GM18951 (cell line): ENCODE results near the gene RPL19.

ENCODE experiments used
- POLR2A ChIP-seq: IDR thresholded peaks from 4 replicates; pipeline ENCODE4 v1.6.1; 2011; ENCODE audit warnings: mild to moderate bottlenecking; ENCODE audit not compliant: insufficient read length, insufficient read depth; ENCODE audit errors: extremely low read depth
- in situ Hi-C: fragments of 300-500 bp; cut with MboI; formaldehyde crosslinking; loops from one replicate; pipeline ENCODE4 v1.12.0; 2022; ENCODE audit warnings: low sequenced_read_pairs, mixed read lengths, inconsistent platforms; ENCODE audit not compliant: unreplicated experiment

RPL19 gene

DNA sequence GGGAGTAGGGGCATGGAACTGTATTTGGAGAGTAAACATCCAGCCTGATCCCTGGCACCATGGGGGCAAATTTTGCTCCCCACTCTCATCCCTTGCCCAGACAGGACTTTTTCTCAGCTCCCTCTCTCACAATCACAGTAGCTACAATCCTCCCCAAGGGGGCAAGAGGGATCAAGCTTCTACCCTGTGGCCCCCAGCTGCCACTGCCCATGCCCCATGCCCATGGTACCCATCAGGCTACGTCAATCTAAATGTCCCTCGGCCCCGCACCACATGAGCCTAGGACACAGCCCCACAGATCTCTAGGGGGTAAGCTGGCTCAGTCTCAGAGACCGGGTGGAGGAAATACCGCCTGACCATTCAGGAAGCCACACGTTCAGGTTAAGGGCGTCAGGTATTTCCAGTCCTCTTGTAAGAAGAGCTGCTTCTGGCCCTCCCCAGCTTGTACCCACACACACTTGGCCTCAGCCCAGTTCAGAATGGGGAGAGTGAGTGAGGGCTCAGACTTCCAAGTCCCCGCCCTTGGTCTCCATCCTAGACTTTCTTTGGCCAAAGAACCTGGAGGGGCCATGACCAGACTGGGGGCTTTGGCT, 4.4 kb upstream of the RPL19 start:
- TF ChIP-seq POLR2A = no peak
- in situ Hi-C loops = no loop called here

DNA sequence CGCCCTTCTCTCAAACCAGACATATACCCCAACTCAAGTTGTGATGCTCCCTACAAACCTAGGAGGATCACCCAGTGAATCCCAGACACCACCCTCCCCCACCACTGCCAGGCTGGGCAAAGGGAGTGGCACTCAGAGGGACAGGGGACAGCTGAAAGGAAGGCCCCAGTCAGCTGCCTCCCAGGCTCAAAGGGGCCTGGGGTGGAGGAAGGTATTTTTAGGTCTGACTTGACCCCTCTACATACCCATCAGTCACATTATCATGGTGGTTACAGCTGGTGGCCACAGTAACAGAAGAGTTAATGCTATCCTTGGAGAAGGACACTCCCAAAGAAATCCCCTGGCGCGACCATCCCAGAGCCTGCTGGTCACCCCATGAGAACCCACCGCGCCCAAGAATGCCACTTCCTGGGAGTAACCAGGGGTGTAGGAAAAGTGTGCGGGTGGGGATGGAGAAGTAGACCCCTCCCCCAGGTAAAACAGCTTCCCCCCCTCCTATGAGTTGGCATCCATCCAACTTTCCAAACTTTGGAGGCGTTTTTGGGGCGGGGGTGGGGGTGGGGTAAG, 3.8 kb upstream of the RPL19 start:
- no peak for TF ChIP-seq POLR2A
- in situ Hi-C loops = no loop called here

DNA sequence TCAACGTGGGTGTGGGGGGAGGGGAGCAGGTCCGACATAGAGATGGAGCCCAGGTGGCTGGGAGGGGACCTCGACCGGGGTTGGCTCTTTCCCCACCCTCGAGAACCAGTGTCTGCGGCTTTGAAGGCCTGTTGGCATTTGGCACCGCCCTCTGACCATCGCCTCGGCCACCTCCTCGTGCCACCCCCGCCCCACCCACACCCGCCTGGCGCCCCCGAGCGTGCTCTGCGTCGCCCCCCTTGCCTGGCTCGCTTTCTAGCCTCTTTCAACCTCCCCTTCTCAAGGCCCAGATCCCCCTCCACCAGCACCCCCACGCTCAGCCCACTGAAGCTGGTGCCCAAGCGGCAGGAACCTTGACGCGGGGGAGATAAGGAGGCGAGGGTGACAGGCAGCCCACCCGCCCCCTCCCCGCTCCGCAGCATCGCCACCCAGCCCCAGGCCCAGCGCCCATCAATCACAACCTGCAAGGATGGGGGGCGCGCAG, 3.2 kb upstream of the RPL19 start:
- no peak for TF ChIP-seq POLR2A
- in situ Hi-C loops = no loop called here

DNA sequence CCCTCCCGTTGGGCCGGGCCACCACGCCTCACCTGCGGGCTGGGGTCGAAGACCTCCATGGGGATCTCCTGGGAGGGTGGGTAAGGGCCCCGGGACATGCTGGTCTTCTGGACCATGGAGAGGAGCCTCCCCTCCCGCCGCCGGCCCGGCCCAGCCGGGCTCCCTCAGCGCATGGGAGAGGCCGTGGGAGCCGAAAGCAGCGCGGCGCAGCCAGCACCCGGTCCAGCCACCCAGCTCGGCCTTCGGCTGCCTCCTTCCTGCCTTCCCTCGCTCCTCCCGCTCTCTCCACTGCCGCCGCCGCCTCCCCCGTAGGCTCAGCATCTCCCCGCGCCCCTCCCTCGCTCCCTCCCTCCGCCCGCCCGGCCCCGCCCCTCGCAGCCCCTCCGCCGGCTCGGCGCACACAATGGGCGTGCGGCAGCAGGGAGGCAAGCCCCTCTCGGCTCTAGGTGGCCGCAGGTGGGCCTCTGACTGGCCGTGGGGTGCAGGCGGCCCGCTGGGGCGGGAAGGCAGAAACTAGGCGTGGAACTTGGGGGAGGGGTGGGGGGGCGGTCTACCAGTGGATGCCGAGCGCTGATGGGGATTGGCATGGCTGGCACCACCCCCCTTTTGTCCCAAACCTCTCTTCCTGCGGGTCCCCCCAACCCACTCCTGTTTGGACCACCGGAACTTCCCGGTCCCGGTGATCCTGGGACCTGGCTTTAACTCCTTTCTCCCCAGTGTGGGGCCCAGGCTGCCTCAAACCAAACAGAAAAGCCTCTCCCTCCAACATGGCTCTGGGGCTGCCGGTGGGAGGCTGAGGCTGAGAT, 2.5 kb upstream of the RPL19 start, which contains the start of gene CACNB1:
Gene CACNB1, minus strand, starts transcription at position 290 of the 806 bp plus-strand sequence. Its CDS starts 174 bp downstream, at position 116.
- in situ Hi-C loops = no loop called here
- peak; percentile 69 for TF ChIP-seq POLR2A

DNA sequence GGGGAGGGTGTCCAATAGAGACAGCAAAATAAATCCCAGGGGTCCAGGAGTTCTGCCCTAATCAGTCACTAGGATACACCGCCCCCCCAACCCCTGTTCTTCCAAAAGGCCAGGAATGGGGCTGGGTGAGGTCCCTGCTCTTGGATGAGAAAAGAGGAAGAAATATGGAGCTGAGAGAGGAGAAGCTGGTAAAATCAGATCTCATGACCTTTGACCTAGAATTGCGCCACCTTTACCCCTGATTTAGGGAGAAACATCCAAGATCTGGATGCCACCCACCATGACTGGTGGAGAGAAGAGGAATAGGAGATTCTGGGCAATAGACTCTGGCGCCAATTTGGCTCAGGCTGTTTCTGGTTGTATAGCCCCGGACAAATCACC, 1.9 kb upstream of the RPL19 start:
- in situ Hi-C loops = no loop called here
- TF ChIP-seq POLR2A = no peak

DNA sequence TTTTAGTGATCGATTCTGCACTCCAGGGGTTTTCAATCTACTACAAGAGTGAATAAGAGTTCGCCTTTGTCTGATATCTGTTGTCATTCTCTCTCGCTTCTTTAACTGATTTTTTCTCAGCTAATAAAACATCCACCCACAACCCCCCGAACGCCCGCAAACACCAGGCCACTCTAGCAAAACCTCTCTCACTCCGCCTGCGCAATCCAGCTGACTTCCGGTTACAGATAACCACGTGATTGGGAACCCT, 338 bp upstream of the RPL19 start:
- in situ Hi-C loops = no loop called here
- no peak for TF ChIP-seq POLR2A

DNA sequence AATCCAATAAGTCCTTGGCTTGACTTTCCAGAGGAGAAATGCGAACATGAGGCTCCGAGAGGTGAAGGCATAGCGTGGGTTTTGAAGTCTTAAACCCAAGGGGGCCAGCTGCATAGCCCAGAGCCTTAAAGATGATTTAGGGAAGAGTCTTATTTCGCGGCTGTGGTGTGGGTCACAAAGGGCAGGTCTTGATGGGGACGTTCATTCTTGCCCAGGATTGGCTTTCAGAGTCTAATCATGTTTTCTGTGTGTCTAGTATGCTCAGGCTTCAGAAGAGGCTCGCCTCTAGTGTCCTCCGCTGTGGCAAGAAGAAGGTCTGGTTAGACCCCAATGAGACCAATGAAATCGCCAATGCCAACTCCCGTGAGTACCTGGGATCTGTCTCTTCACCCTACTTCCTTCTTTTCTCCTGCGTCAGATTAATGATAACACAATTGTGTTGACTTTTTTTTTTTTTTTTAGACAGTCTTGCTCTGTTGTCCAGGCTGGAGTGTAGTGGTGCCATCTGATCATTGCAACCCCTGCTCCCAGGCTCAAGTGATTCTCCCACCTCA, 951 bp downstream of the RPL19 start:
- in situ Hi-C loops = no loop called here
- no peak for TF ChIP-seq POLR2A

DNA sequence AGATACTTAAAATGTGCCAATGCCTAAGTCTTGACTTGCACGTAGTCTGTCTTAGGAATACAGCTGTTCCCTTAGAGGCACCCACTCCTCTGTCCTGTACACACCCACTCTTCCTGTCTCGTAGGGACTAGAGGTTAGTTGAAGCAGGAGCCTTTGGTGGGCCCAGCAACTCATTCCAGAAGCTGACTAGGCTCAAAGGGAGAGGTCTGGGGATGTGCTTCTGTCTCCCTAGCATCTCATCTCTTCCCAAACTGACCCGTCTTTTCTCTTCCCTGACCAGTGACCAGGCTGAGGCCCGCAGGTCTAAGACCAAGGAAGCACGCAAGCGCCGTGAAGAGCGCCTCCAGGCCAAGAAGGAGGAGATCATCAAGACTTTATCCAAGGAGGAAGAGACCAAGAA, 4.2 kb downstream of the RPL19 start:
- no peak for TF ChIP-seq POLR2A
- in situ Hi-C loops = no loop called here

DNA sequence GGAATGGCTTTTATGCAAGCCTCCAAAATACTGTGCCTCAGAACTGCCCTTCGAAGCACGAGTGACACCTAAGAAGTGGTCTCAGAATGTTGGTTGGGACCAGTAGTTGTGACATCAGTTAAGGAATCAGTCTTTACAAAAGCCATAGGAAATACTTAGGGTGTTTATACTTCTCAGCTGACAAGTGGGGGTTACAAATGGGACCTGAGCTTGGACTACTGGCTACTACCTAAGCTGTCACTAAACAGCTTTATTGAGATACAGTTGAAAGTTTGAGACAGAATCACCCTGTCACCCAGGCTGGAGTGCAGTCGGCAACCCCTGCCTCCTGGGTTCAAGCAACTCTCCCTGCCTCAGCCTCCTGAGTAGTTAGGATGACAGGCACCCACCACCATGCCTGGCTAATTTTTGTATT, 5.0 kb downstream of the RPL19 start:
- in situ Hi-C loops = loop anchor here (5.0 kb wide), 1 partner anchor 37 kb away; no protein-coding TSS in a partner anchor
- TF ChIP-seq POLR2A = no peak

DNA sequence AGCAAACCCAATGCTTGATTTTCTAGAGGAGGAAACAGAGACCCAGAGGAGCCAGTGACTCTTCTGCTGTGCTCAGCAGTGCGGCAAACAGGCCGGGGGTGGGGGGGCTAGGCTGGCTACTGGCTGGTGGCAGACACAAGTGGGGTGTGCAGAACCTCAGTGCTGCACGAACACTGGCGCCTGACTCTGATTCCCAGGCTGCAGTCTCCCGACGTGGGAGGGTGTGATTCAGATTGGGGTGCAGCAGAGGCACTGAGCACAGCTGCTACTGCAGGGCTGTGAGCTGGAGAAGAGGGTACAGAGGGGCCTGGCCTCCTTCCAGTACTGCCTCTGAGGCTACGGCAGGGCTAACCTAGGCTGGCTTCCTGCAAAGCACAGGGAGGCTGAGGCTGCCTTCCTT, 8.1 kb downstream of the RPL19 start:
- no peak for TF ChIP-seq POLR2A
- in situ Hi-C loops = loop anchor here (5.0 kb wide), 1 partner anchor 34 kb away; no protein-coding TSS in a partner anchor

DNA sequence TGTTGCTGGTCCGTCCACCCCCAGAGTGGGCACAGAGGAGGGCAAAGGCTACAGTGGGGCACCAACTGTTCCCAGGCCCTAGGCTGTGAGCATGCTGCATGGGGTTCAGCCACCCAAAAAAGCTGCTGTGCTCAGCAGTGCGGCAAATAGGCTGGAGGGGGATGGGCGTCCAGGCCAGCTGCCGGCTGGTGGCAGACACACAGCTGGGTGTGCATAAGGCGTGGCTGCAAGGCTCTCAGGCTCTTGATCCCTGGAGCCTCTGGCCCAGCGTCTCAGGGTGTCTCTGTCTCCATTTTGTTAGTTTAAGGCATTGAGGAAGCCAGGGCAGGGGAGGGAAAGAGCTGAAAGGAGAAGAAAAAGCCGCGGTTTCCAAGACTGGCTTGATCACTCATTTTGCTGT, 8.8 kb downstream of the RPL19 start:
- TF ChIP-seq POLR2A = no peak
- in situ Hi-C loops = loop anchor here (5.0 kb wide), 1 partner anchor 33 kb away; no protein-coding TSS in a partner anchor

DNA sequence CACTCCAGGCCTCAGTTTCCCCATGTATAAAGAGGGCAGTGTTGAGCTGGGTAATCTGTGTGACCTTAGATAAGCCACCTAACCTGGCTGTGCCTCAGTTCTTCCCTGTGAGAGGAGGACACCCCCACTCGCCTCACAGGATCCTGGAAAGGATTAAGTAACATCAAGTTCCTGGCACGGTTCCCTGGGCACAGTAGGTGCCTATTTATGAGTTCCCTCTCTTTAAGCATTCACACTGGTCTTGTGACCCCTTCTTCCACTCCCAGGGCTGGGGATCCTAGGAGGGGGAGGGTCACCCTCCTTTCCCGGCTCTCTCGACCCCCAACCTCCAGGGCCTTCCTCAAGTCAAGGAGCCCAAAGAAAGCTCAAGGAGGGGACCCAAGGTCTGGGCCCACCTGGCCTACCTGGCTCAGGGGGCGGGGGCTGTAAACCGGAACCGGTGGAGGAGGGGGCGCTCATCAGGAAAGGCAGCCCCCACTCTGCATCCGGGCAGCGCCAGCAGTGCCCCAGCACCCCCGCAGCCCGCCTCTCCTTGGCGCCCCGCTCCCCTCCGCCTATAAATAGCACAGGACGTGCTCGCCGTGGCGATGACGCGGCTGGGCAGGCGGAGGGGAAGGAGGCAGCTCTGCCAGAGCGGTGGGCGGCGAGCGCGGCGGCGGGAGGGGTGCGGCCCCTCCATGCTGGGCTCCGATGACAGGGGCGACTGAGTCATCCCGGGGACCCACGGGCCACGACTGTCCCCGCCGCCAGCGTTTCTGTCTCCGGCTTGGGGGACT, 9.4 kb downstream of the RPL19 start:
- TF ChIP-seq POLR2A = no peak
- in situ Hi-C loops = loop anchor here (5.0 kb wide), 1 partner anchor 33 kb away; no protein-coding TSS in a partner anchor

DNA sequence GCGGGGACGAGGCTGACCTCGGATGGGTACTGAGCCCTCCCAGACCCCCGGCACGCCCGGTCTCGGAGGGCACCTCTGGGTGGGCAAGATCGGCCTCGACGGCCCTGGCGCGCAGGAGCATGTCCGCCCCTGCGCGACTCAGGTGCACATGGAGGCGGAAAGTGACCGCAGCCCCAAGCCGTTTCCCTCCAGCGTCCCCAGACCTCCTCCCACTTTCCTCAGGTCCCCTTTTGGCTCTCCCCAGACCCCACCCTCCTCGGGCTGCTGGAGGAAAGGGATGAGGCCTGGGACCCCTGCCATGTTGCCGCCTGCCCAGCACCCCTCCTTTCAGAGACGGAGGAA, 10.0 kb downstream of the RPL19 start:
- TF ChIP-seq POLR2A = no peak
- in situ Hi-C loops = no loop called here
